ENCODE results near the gene ZNF506. TPM values are rescaled to one million over a fixed set of nuclear protein-coding genes. Genes with fewer than 3 reads are reported as not detected.
"Not testable (repeated sequence)": the region's sequence is repeated elsewhere in the genome, so short reads cannot be mapped to it uniquely, and the experiment has no call there.

The ZNF506 gene
- total RNA-seq, 1 donor from 2014 or later, result 39.0 TPM

- Mint-ChIP-seq H3K27ac (ENCODE audit: unreplicated experiment) (no peak overlapping the region), H3K9me3 (ENCODE audit: unreplicated experiment) (peaks cover 4% of the 10 kb centered on the region), H3K27me3 (ENCODE audit: unreplicated experiment) (no peaks in the 10 kb centered on the region), H3K4me1 (ENCODE audit: low read depth, unreplicated experiment) (peaks cover 3% of the 10 kb centered on the region), H3K4me3 (ENCODE audit: unreplicated experiment) (no peak overlapping the region), H3K36me3 (ENCODE audit: unreplicated experiment) (peaks cover 5% of the 10 kb centered on the region)
- no peak for DNase-seq
- TF ChIP-seq CTCF (IDR thresholded peaks at IDR 0.05; ENCODE audit: partially characterized antibody, unreplicated experiment), result no peak
Measured at GRCh38 chr19:19858751-19859150, 37.2 kb upstream of the ZNF506 start.

GRCh38 chr19:19851740-19852139 is 30.2 kb upstream of the ZNF506 start:
- not testable (repeated sequence) for H3K36me3 Mint-ChIP-seq (ENCODE audit: unreplicated experiment); DNase-seq; H3K27me3 Mint-ChIP-seq (ENCODE audit: unreplicated experiment); H3K27ac Mint-ChIP-seq (ENCODE audit: unreplicated experiment); H3K4me3 Mint-ChIP-seq (ENCODE audit: unreplicated experiment); H3K9me3 Mint-ChIP-seq (ENCODE audit: unreplicated experiment); H3K4me1 Mint-ChIP-seq (ENCODE audit: low read depth, unreplicated experiment)

- Mint-ChIP-seq H3K9me3 (ENCODE audit: unreplicated experiment) (no peaks in the 10 kb centered on the region), H3K27ac (ENCODE audit: unreplicated experiment) (no peak overlapping the region), H3K4me3 (ENCODE audit: unreplicated experiment) (no peak overlapping the region), H3K36me3 (ENCODE audit: unreplicated experiment) (no peaks in the 10 kb centered on the region), H3K4me1 (ENCODE audit: low read depth, unreplicated experiment) (no peaks in the 10 kb centered on the region), H3K27me3 (ENCODE audit: unreplicated experiment) (no peaks in the 10 kb centered on the region)
- no peak for DNase-seq
- TF ChIP-seq CTCF (IDR thresholded peaks at IDR 0.05; ENCODE audit: partially characterized antibody, unreplicated experiment), result no peak
Measured at GRCh38 chr19:19849056-19849455, 27.5 kb upstream of the ZNF506 start.

- H3K27ac Mint-ChIP-seq (ENCODE audit: unreplicated experiment), result no peak overlapping the region
- H3K4me1 Mint-ChIP-seq (ENCODE audit: low read depth, unreplicated experiment), result no peaks in the 10 kb centered on the region
- TF ChIP-seq CTCF (IDR thresholded peaks at IDR 0.05; ENCODE audit: partially characterized antibody, unreplicated experiment), result no peak
Measured at GRCh38 chr19:19847781-19848180, 26.2 kb upstream of the ZNF506 start.

GRCh38 chr19:19835560-19836038 is 14.0 kb upstream of the ZNF506 start:
- Mint-ChIP-seq H3K36me3 (ENCODE audit: unreplicated experiment) (peaks cover 31% of the 10 kb centered on the region), H3K27ac (ENCODE audit: unreplicated experiment) (no peak overlapping the region), H3K27me3 (ENCODE audit: unreplicated experiment) (peaks cover 3% of the 10 kb centered on the region), H3K4me1 (ENCODE audit: low read depth, unreplicated experiment) (no peaks in the 10 kb centered on the region), H3K9me3 (ENCODE audit: unreplicated experiment) (peaks cover 20% of the 10 kb centered on the region), H3K4me3 (ENCODE audit: unreplicated experiment) (no peak overlapping the region)
- DNase-seq, result no peak
- TF ChIP-seq CTCF (IDR thresholded peaks at IDR 0.05; ENCODE audit: partially characterized antibody, unreplicated experiment), result no peak

More at GRCh38 chr19:19847781-19848180, 26.2 kb upstream of the ZNF506 start:
- Mint-ChIP-seq H3K36me3 (ENCODE audit: unreplicated experiment) (peaks cover 4% of the 10 kb centered on the region), H3K27me3 (ENCODE audit: unreplicated experiment) (no peaks in the 10 kb centered on the region), H3K4me3 (ENCODE audit: unreplicated experiment) (no peak overlapping the region), H3K9me3 (ENCODE audit: unreplicated experiment) (peaks cover 1% of the 10 kb centered on the region)
- no peak for DNase-seq

Measured in glutamatergic neuron (in vitro differentiated cells).